Stimulated activated effector memory CD8-positive, alpha-beta T cell treated with anti-CD3 and anti-CD28 coated beads, Interleukin-12 subunit alpha, Interleukin-12 subunit beta, amount 100 ng/mL, for 72 hours (primary cell): ENCODE results near the gene ZNF101.

Source experiments
- ATAC-seq: fragments of 150-1000 bp; cut with Tn5 transposase; 2 replicates; pipeline ENCODE4 v1.10.0; 2021
- DNase-seq, 2 donors: peaks; one replicate each; pipeline ENCODE4 v3.0.0; 2021 to 2022; ENCODE audit warnings: low spot score in 2 of 2
- H3K27ac Mint-ChIP-seq: one replicate; pipeline ENCODE4 v1.8.0; 2022; ENCODE audit warnings: mild to moderate bottlenecking, mixed read lengths
- H3K36me3 Mint-ChIP-seq: one replicate; pipeline ENCODE4 v1.8.0; 2022; ENCODE audit warnings: mild to moderate bottlenecking, mixed read lengths
- H3K4me1 Mint-ChIP-seq: one replicate; pipeline ENCODE4 v1.8.0; 2022; ENCODE audit warnings: mixed read lengths
- H3K4me3 Mint-ChIP-seq: one replicate; pipeline ENCODE4 v1.8.0; 2022; ENCODE audit warnings: mild to moderate bottlenecking, mixed read lengths
- H3K9me3 Mint-ChIP-seq: one replicate; pipeline ENCODE4 v1.8.0; 2022; ENCODE audit warnings: mixed read lengths

ZNF101 gene

GRCh38 chr19:19634516-19635312 is 33.9 kb upstream of the ZNF101 start:
- H3K9me3 Mint-ChIP-seq = no peaks in the 10 kb centered on the region
- DNase-seq (no peak), ATAC-seq (no peak)
- H3K27ac Mint-ChIP-seq = peak overlapping the region; percentile 87
- H3K4me1 Mint-ChIP-seq = peaks cover 19% of the 10 kb centered on the region
- peaks cover 97% of the 10 kb centered on the region for H3K36me3 Mint-ChIP-seq
- H3K4me3 Mint-ChIP-seq = no peak overlapping the region

- peak overlapping the region; percentile 87 for H3K27ac Mint-ChIP-seq
- no peaks in the 10 kb centered on the region for H3K9me3 Mint-ChIP-seq
- DNase-seq (no peak), ATAC-seq (no peak)
- H3K36me3 Mint-ChIP-seq = peaks cover 97% of the 10 kb centered on the region
- H3K4me1 Mint-ChIP-seq = peaks cover 25% of the 10 kb centered on the region
- H3K4me3 Mint-ChIP-seq = no peak overlapping the region
These were observed 33.3 kb upstream of the ZNF101 start for GRCh38 chr19:19635313-19635702.

DNA sequence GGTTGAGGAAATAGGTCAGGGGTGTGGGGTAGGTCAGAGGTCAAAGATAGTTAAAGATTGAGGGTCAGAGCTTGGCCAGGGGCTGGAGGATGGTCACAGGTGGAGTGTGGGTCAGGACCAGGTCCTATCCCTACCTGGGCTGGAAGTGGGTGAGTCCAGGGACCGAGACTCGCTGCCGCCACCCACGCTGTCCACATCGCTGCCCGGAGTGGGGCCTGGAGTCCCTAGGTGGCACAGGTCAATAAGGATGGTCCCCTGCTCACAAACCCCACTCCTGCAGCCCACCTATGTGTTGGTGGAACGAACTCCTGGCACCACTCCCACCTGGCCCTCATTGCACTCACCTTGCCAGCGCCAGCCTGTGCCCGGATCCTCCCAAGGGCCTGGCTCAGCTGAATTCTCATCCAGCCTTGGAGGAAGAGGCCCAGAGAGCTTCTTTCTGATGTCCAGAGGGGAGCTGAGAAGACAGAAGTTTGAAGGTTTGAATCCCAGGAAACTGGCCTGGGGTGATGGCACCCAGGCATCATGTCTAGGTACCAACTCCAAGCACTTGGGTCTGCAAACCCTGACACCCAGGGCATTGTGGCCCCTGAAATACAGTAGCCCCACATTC is 32.0 kb upstream of the ZNF101 start:
- DNase-seq (no peak), ATAC-seq (no peak)
- no peak overlapping the region for H3K4me3 Mint-ChIP-seq
- no peaks in the 10 kb centered on the region for H3K9me3 Mint-ChIP-seq
- peaks cover 97% of the 10 kb centered on the region for H3K36me3 Mint-ChIP-seq
- no peak overlapping the region for H3K27ac Mint-ChIP-seq
- peaks cover 27% of the 10 kb centered on the region for H3K4me1 Mint-ChIP-seq

GRCh38 chr19:19637186-19637522 is 31.5 kb upstream of the ZNF101 start:
- ATAC-seq = no peak

GRCh38 chr19:19637523-19638251 is 31.0 kb upstream of the ZNF101 start:
- Mint-ChIP-seq H3K4me3 (no peak overlapping the region), H3K36me3 (peaks cover 97% of the 10 kb centered on the region), H3K9me3 (no peaks in the 10 kb centered on the region), H3K4me1 (peaks cover 37% of the 10 kb centered on the region), H3K27ac (no peak overlapping the region)
- DNase-seq (no peak), ATAC-seq (no peak)

More at GRCh38 chr19:19637186-19637522, 31.5 kb upstream of the ZNF101 start:
- peaks cover 97% of the 10 kb centered on the region for H3K36me3 Mint-ChIP-seq
- no peak overlapping the region for H3K27ac Mint-ChIP-seq
- no peak for DNase-seq
- peaks cover 32% of the 10 kb centered on the region for H3K4me1 Mint-ChIP-seq
- H3K4me3 Mint-ChIP-seq = no peak overlapping the region
- no peaks in the 10 kb centered on the region for H3K9me3 Mint-ChIP-seq

DNA sequence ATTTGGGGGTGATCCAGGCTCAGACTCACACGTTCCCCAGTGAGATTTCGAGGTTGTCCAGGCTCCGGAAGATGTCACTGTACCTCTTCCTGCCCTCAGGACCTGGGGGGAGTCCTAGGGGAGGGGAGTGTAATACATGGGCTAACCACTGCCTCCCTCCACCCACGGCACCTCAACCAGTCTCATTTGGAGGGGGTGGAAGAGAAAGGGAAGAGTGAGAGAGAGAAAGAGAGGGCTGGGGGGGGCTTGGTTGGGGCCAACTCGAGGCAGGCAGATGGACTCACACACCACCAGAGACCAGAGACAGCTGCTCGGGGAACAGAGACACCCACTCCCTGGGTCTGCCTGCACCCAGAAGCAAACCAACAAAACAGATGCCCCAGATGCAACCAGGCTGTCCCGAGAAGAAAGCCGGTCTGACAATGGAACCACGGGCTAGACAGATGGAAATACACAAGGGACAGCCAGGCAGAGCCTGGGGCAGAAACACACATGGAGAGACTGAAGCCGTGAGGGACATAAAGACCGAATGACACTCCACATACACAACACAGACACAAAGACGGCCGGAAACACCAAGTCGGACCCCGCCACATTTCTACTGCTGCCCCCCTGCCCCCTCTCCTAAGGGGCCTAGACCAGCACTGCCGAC is 26.0 kb upstream of the ZNF101 start:
- peak; percentile 28 to 74 for DNase-seq
- peaks cover 28% of the 10 kb centered on the region for H3K4me1 Mint-ChIP-seq
- no peaks in the 10 kb centered on the region for H3K9me3 Mint-ChIP-seq
- H3K4me3 Mint-ChIP-seq = peak overlapping the region; percentile 99
- H3K27ac Mint-ChIP-seq = peak overlapping the region; percentile 97
- peak; percentile 65 for ATAC-seq
- peaks cover 93% of the 10 kb centered on the region for H3K36me3 Mint-ChIP-seq

DNA sequence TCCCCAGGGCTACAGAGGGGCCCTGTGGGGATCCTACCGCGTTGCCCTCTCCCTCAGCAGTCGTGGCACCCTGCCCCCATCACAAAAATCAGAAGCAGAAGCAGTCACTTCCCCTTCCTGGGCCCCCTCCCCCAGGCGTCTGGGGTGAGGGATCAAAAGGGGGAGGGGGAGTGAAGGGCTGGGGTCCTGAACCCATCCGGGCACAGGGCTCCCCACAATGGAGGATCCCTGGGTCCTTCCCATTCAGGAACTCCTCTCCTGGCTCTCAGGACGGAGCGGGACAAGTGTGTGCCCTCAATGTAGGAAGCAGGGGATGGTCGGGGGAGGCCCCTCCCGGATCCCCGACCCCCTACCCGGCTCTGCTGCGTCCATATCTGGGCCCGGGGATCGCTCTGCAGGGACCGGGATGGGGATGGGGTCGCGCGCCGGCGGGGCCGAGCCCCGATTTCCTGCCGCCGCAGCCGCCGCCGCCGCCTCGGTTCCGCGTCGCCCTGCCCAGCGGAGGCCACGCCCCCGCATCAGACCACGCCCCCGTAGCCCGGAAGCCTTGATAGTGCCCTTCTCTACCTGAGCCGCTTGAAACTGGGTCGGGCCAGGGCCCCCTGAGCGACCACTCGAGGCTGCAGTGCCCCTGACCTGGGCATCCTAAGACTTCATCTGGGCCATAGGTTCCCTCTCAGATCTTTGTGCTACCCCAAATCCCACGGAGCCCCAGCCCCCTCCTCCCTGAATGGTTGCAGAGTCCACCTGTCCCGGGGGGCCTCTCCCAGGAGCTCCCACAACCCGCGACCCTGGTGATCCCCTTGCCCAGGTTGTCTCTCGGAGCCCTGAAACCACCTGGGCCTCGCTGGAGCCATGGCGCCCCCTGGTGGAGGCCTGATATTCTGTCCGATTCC is 25.2 kb upstream of the ZNF101 start, which contains the start of gene GMIP:
Gene GMIP, minus strand, starts transcription at position 500 of the 896 bp plus-strand sequence. Its CDS starts 128 bp downstream, at position 372.
- peak within 1 kb of the TSS; percentile 99 for H3K4me3 Mint-ChIP-seq
- DNase-seq = peak; percentile 80 to 92
- ATAC-seq = peak; percentile 88
- peaks cover 28% of the 10 kb centered on the region for H3K4me1 Mint-ChIP-seq
- no peaks in the 10 kb centered on the region for H3K9me3 Mint-ChIP-seq
- H3K36me3 Mint-ChIP-seq = peaks cover 96% of the 10 kb centered on the region
- H3K27ac Mint-ChIP-seq = peak within 1 kb of the TSS; percentile 97

DNA sequence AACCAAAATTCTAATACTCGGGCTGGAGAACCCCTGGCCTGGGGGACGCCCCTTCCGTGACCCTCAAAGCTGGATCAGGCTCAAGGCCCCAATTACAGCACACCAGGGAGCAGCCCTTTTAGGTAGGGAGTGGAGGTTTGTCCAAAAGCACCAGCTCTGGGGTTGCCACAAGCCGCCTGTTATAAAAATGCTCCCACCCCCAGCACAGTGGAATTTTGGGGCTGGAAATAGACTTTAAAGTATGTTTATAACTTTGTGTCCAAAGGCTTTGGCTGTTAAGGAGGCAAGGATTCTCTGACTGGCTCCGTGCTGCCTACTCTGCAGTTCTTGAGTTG is 24.6 kb upstream of the ZNF101 start:
- Mint-ChIP-seq H3K27ac (peak overlapping the region; percentile 97), H3K36me3 (peaks cover 96% of the 10 kb centered on the region), H3K4me3 (peak overlapping the region; percentile 99), H3K4me1 (peaks cover 28% of the 10 kb centered on the region), H3K9me3 (no peaks in the 10 kb centered on the region)
- DNase-seq = no peak
- ATAC-seq = no peak

DNA sequence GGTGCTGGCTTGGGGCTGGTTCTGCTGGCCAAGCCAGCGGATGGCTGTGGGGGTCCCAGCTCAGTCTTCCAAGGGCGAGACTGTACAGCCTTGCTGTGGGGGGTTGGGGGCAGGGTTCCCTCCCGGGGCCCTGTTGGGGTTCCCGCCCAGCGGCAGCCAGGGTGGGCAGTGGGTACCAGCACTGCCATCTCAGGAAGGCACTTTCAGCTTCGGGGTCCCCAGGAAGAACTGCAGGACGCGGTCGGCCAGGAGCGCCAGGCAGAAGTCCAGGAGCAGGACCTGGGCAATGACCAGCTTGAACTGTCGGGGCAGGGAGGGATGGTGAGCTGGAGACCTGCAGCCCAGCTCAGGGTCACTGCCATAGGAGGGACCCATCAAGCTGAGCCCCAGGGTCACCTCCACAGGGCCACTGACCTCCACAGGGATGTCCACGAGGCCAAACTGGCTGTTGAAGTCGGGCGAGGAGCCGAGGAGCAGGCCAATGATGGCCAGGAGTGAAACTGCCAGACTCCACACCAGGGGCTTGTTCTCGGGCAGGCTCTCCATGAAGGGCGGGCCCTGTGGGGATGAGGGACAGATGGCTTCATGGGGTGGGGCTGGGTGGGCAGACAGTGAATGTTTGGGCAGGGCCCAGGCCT is 23.3 kb upstream of the ZNF101 start:
- Mint-ChIP-seq H3K4me3 (no peak overlapping the region), H3K4me1 (peaks cover 28% of the 10 kb centered on the region), H3K36me3 (peaks cover 96% of the 10 kb centered on the region), H3K9me3 (no peaks in the 10 kb centered on the region), H3K27ac (peak overlapping the region; percentile 79)
- ATAC-seq (no peak), DNase-seq (no peak)

GRCh38 chr19:19647037-19647835 is 21.4 kb upstream of the ZNF101 start:
- peaks cover 20% of the 10 kb centered on the region for H3K4me1 Mint-ChIP-seq
- no peak for DNase-seq
- peaks cover 90% of the 10 kb centered on the region for H3K36me3 Mint-ChIP-seq
- no peak for ATAC-seq
- H3K4me3 Mint-ChIP-seq = no peak overlapping the region
- H3K27ac Mint-ChIP-seq = peak overlapping the region; percentile 79
- H3K9me3 Mint-ChIP-seq = no peaks in the 10 kb centered on the region

DNA sequence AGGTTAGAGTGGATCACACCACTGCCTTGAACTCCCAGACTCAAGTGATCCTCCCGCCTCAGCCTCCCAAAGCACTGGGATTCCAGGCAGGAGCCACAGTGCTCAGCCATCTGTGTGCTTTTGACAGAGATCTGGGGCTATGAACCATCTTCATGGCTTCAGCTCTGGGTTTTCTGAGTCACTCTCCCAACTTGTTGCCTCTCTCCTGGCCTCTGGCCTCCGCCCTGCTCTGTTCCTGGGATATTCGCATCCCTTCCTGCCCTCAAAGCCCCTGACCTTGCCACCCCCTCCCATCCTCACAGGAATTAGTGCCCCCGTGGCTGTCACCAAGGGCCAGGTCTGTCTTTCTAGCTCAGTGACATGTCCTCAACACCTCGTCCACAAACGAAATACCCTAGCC is 19.5 kb upstream of the ZNF101 start:
- H3K36me3 Mint-ChIP-seq = peaks cover 87% of the 10 kb centered on the region
- H3K9me3 Mint-ChIP-seq = no peaks in the 10 kb centered on the region
- H3K4me1 Mint-ChIP-seq = peaks cover 14% of the 10 kb centered on the region
- DNase-seq (no peak), ATAC-seq (no peak)
- no peak overlapping the region for H3K4me3 Mint-ChIP-seq
- H3K27ac Mint-ChIP-seq = no peak overlapping the region

DNA sequence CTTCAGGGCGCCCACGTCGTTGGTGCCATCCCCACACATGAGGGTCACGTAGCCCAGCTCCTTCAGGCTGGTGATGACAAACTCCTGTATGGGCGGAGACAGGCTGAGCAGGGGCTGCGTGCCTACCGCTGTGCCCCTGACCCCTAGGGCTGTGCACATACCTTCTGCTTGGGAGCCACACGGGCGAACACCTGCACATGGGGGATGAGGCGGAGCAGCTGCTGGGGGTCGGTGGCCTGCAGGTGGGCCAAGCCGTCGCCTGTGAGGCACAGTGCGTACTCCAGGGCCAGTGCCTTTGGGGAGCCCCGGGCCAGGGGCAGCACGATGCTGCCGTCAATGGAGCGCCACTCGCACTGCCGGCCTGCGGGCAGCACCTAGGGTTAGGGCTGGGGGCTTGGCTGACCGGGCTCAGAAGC is 19.1 kb upstream of the ZNF101 start:
- ATAC-seq (no peak), DNase-seq (no peak)
- Mint-ChIP-seq H3K4me1 (peaks cover 14% of the 10 kb centered on the region), H3K27ac (no peak overlapping the region), H3K4me3 (no peak overlapping the region), H3K36me3 (peaks cover 87% of the 10 kb centered on the region), H3K9me3 (no peaks in the 10 kb centered on the region)

- DNase-seq = no peak
- Mint-ChIP-seq H3K4me1 (peaks cover 14% of the 10 kb centered on the region), H3K9me3 (no peaks in the 10 kb centered on the region), H3K36me3 (peaks cover 89% of the 10 kb centered on the region), H3K4me3 (no peak overlapping the region), H3K27ac (peak overlapping the region; percentile 71)
- no peak for ATAC-seq
These were observed 18.3 kb upstream of the ZNF101 start for GRCh38 chr19:19650331-19650730.
